ENCODE results near the gene MEF2D. TPM values are rescaled to one million over a fixed set of nuclear protein-coding genes. Genes with fewer than 3 reads are reported as not detected.

The MEF2D gene
- total RNA-seq, 1 experiment from 2014 or later: 17.3 TPM

DNA sequence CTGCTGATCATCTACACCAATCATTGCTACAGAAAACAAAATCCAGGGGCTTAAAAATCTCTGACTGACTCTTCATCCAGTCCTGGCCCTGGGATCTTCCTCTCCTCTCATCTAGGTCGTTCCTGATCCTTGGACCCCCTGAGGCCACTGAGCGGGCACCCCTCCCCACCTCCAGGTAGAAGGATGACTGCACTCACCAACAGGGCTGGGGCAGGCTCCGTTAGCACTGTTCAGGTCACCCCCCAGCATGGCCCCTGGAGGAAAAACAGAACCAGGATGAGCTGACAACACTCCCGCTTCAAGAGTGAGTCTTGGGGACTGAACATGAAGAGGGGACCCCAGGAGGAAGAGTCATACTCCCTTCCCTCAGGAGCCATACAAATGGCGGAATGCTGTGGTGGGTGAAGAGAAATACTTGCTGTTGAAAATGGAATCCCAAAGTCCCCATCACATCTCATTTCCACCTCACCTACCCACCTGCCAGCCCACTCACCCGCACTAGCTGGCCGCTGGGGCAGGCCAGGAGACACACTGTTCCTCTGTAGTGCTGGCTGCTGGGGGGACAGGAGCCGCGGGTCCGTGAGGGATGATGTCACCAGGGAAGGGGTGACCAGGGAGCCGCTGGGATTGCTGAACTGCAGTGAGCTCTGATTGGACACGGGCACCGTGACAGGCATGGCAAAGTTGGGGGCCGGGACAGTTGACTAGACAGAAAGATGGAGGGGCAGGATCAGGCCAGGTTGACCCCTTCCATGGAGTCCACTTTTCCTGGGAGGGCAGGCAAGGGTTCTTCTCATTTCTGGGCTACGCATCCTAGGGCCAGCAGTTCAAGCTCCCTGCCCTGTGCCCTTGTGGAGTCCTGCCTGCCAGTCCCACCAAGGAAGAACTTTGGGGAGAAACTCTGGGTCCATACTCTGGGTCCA, 21.2 kb downstream of the MEF2D start:
- H4K20me1 ChIP-seq (ENCODE audit: low read length): no peaks in the 10 kb centered on the region
- intact Hi-C loops (cut with micrococcal nuclease): no loop called here
- H3K27me3 ChIP-seq (ENCODE audit: low read length): no peaks in the 10 kb centered on the region
- no peak for DNase-seq
- H3K4me3 ChIP-seq (ENCODE audit: low read length): no peak overlapping the region
- no peak overlapping the region for H3K4me2 ChIP-seq (ENCODE audit: low read length)
- H3K36me3 ChIP-seq (ENCODE audit: low read depth, low read length): peaks cover 67% of the 10 kb centered on the region
- no peaks in the 10 kb centered on the region for H3F3A ChIP-seq (ENCODE audit: low read length, unreplicated experiment)
- peaks cover 15% of the 10 kb centered on the region for H3K4me1 ChIP-seq (ENCODE audit: insufficient read depth, low read length)
- no peak for TF ChIP-seq EZH2 (IDR thresholded peaks at IDR 0.05; ENCODE audit: low read length, unreplicated experiment)
- TF ChIP-seq EZH2phosphoT487 (IDR thresholded peaks at IDR 0.05; ENCODE audit: borderline replicate concordance, low read length): no peak
- TF ChIP-seq, protein P1, sequence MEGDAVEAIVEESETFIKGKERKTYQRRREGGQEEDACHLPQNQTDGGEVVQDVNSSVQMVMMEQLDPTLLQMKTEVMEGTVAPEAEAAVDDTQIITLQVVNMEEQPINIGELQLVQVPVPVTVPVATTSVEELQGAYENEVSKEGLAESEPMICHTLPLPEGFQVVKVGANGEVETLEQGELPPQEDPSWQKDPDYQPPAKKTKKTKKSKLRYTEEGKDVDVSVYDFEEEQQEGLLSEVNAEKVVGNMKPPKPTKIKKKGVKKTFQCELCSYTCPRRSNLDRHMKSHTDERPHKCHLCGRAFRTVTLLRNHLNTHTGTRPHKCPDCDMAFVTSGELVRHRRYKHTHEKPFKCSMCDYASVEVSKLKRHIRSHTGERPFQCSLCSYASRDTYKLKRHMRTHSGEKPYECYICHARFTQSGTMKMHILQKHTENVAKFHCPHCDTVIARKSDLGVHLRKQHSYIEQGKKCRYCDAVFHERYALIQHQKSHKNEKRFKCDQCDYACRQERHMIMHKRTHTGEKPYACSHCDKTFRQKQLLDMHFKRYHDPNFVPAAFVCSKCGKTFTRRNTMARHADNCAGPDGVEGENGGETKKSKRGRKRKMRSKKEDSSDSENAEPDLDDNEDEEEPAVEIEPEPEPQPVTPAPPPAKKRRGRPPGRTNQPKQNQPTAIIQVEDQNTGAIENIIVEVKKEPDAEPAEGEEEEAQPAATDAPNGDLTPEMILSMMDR (conservative IDR thresholded peaks at IDR 0.05; ENCODE audit: low read depth, low read length): no peak
- BruUV-seq (replicated peaks): no TSS peak
- CTCF ChIA-PET: no interaction called here
- H3K9me3 ChIP-seq (ENCODE audit: low read length): no peaks in the 10 kb centered on the region
- H2AFZ ChIP-seq (ENCODE audit: low read length): no peak overlapping the region
- POLR2A ChIA-PET (ENCODE audit: unreplicated experiment): no interaction called here
- H3K79me2 ChIP-seq (ENCODE audit: low read length): no peaks in the 10 kb centered on the region
- H3K9me2 ChIP-seq (replicated peaks; ENCODE audit: low read length): no peaks in the 10 kb centered on the region
- no peak overlapping the region for H3K27ac ChIP-seq (ENCODE audit: low read length)
- no peak overlapping the region for H3K9ac ChIP-seq (ENCODE audit: low read length)
- ATAC-seq: no peak

DNA sequence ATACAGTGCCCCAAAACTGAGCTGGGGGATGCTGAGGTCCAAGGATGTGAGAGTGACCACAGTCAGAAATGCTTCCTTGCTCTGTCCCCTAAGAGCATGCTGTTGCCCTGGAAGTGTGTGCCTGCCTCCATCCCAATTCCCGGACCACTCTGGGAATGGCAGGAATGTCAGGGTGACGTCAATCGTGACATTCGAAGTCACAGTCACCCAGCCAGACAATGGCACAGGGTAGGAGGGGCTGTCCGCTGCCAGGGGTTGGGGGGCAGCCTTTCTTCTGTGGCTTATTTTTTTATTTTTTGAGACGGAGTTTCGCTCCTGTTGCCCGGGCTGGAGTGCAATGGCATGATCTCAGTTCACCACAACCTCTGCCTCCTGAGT, 22.3 kb downstream of the MEF2D start:
- DNase-seq (no peak), ATAC-seq (no peak)
- Histone ChIP-seq H3K36me3 (ENCODE audit: low read depth, low read length) (peaks cover 78% of the 10 kb centered on the region), H3K4me3 (ENCODE audit: low read length) (no peak overlapping the region), H3K9me2 (replicated peaks; ENCODE audit: low read length) (no peaks in the 10 kb centered on the region), H3K27ac (ENCODE audit: low read length) (no peak overlapping the region), H4K20me1 (ENCODE audit: low read length) (no peaks in the 10 kb centered on the region), H3F3A (ENCODE audit: low read length, unreplicated experiment) (no peaks in the 10 kb centered on the region), H3K9me3 (ENCODE audit: low read length) (no peaks in the 10 kb centered on the region), H3K4me2 (ENCODE audit: low read length) (no peak overlapping the region), H3K9ac (ENCODE audit: low read length) (no peak overlapping the region), H2AFZ (ENCODE audit: low read length) (no peak overlapping the region), H3K27me3 (ENCODE audit: low read length) (no peaks in the 10 kb centered on the region), H3K4me1 (ENCODE audit: insufficient read depth, low read length) (peaks cover 18% of the 10 kb centered on the region), H3K79me2 (ENCODE audit: low read length) (no peaks in the 10 kb centered on the region)
- intact Hi-C loops (cut with micrococcal nuclease): no loop called here
- no peak for TF ChIP-seq EZH2phosphoT487 (IDR thresholded peaks at IDR 0.05; ENCODE audit: borderline replicate concordance, low read length)
- BruUV-seq (replicated peaks): no TSS peak
- CTCF ChIA-PET: no interaction called here
- POLR2A ChIA-PET (ENCODE audit: unreplicated experiment): no interaction called here

DNA sequence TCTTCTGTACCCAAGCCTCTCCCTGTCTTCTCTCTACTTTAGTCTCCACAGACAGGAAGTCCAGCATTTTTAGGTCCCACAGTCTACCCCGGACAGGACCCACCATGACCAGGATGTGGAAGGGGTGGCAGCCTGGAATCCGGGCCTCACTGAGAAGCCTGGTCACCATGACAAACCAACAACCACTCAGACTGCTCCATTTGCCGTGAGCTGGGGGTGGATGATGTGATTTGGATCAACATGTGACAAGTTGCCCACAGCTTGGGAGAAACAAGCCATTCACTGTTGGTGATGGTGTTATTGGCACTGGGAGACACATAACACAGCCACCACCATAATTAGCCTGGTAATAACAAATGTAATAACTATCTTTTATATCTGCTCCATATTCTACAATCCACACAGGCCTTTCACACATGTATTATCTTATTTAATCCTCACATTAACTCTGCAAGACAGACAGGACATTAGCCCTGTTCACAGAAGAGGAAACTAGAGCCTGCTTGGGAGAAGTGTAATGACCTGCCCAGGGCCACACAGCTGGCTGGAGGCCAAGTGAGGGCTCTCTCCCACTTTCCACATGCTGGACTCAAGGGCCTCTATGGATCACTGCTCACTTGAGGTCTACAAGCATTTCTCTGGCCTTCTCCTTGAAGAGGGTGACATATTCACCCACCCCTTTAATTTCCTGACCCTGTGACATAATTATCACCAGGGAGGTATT, 22.9 kb downstream of the MEF2D start:
- no peak for ATAC-seq
- peak overlapping the region; percentile 17; the same call in 1 of the 2 replicates for H3K27ac ChIP-seq (ENCODE audit: low read length)
- POLR2A ChIA-PET (ENCODE audit: unreplicated experiment): interaction anchor here (0.6 kb wide), 1 partner anchor 23 kb away, joined by 7 read pairs; the partner anchor contains the start of gene MEF2D
- H3K9me2 ChIP-seq (replicated peaks; ENCODE audit: low read length): no peaks in the 10 kb centered on the region
- H3K4me2 ChIP-seq (ENCODE audit: low read length): peak overlapping the region; percentile 38; the same call in 1 of the 2 replicates
- intact Hi-C loops (cut with micrococcal nuclease): no loop called here
- H3F3A ChIP-seq (ENCODE audit: low read length, unreplicated experiment): no peaks in the 10 kb centered on the region
- H3K9ac ChIP-seq (ENCODE audit: low read length): no peak overlapping the region
- H2AFZ ChIP-seq (ENCODE audit: low read length): no peak overlapping the region
- TF ChIP-seq EZH2 (IDR thresholded peaks at IDR 0.05; ENCODE audit: low read length, unreplicated experiment): no peak
- TF ChIP-seq, protein P1 (conservative IDR thresholded peaks at IDR 0.05; ENCODE audit: low read depth, low read length): no peak
- no peak for TF ChIP-seq EZH2phosphoT487 (IDR thresholded peaks at IDR 0.05; ENCODE audit: borderline replicate concordance, low read length)
- no TSS peak for BruUV-seq (replicated peaks)
- no peaks in the 10 kb centered on the region for H4K20me1 ChIP-seq (ENCODE audit: low read length)
- H3K36me3 ChIP-seq (ENCODE audit: low read depth, low read length): peaks cover 79% of the 10 kb centered on the region
- H3K27me3 ChIP-seq (ENCODE audit: low read length): no peaks in the 10 kb centered on the region
- CTCF ChIA-PET: no interaction called here
- no peaks in the 10 kb centered on the region for H3K79me2 ChIP-seq (ENCODE audit: low read length)
- H3K4me3 ChIP-seq (ENCODE audit: low read length): no peak overlapping the region
- no peaks in the 10 kb centered on the region for H3K9me3 ChIP-seq (ENCODE audit: low read length)
- DNase-seq: no peak
- peaks cover 21% of the 10 kb centered on the region for H3K4me1 ChIP-seq (ENCODE audit: insufficient read depth, low read length)
